Right atrium auricular region (tissue), 2 donors: ENCODE data around the gene EIF2S3. TPM values are rescaled to one million over a fixed set of nuclear protein-coding genes. Genes with fewer than 3 reads are reported as not detected.
"Not testable (repeated sequence)": the region's sequence is repeated elsewhere in the genome, so short reads cannot be mapped to it uniquely, and the experiment has no call there.

Experiments used
- DNase-seq: peaks from one replicate; pipeline ENCODE4 v3.0.0-alpha.2; 2019; ENCODE audit warnings: low spot score
- H3K27ac ChIP-seq, 2 donors: fragments of 200-600 bp; sonication (generic); 1 replicate in 1 of 2; 2 replicates in 1 of 2; pipeline ENCODE4 v1.5.1; 2016 to 2019
- H3K27me3 ChIP-seq, 2 donors: fragments of 200-600 bp; sonication (generic); one replicate each; pipeline versions ENCODE4 v1.5.1 to v1.6.0; 2017 to 2019
- H3K36me3 ChIP-seq: fragments of 200-600 bp; sonication (generic); one replicate; pipeline ENCODE4 v1.5.1; 2016
- H3K4me1 ChIP-seq, 2 donors: fragments of 200-600 bp; sonication (generic); one replicate each; pipeline versions ENCODE4 v1.5.1 to v1.6.0; 2017 to 2019
- H3K4me3 ChIP-seq, 2 donors: fragments of 200-600 bp; sonication (generic); 1 replicate in 1 of 2; 2 replicates in 1 of 2; pipeline ENCODE4 v1.5.1; 2017 to 2019; ENCODE audit warnings: mild to moderate bottlenecking in 1 of 2, moderate library complexity in 1 of 2
- H3K9me3 ChIP-seq, 2 donors: fragments of 200-600 bp; sonication (generic); one replicate each; pipeline ENCODE4 v1.5.1; 2019
- total RNA-seq, 2 donors: library from RNA; depleted of rRNA; stranded (reverse); fragments of >200 nt; gene quantifications; one replicate each; pipeline ENCODE4 v1.1.0, GENCODE V29; 2016
- TF ChIP-seq, protein P1 (sequence below), 2 donors: fragments of 200-600 bp; sonication (generic); IDR thresholded peaks; one replicate each; pipeline ENCODE4 v1.5.1; 2019; ENCODE audit warnings: antibody characterized with exemption in 2 of 2

Gene EIF2S3
- total RNA-seq, 2 donors from 2014 or later: 61.6 to 64.9 TPM

DNA sequence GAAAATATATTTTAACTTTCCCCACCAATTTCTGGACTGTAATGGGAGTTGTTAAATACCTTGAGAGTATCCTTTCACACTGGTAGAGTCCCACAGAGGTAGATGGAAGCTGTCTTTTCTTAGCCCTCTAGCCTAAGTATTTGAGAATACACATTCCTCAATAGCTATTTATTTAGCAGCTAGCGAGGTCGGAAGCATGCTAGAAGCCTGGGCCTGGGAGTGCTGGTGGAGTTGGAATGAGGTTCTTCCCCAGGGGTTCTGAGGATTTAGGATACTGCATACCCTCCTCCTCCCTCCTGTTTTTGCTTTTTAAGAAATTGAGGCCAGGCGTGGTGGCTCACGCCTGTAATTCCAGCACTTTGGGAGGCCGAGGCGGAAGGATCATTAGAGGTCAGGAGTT is 26.8 kb upstream of the EIF2S3 start:
- Histone ChIP-seq H3K36me3 (no peaks in the 10 kb centered on the region), H3K9me3 (peaks cover 0 to 7% of the 10 kb centered on the region in 2 donors), H3K4me3 (no peak overlapping the region), H3K4me1 (no peaks in the 10 kb centered on the region), H3K27me3 (no peaks in the 10 kb centered on the region), H3K27ac (no peak overlapping the region)
- TF ChIP-seq, protein P1, sequence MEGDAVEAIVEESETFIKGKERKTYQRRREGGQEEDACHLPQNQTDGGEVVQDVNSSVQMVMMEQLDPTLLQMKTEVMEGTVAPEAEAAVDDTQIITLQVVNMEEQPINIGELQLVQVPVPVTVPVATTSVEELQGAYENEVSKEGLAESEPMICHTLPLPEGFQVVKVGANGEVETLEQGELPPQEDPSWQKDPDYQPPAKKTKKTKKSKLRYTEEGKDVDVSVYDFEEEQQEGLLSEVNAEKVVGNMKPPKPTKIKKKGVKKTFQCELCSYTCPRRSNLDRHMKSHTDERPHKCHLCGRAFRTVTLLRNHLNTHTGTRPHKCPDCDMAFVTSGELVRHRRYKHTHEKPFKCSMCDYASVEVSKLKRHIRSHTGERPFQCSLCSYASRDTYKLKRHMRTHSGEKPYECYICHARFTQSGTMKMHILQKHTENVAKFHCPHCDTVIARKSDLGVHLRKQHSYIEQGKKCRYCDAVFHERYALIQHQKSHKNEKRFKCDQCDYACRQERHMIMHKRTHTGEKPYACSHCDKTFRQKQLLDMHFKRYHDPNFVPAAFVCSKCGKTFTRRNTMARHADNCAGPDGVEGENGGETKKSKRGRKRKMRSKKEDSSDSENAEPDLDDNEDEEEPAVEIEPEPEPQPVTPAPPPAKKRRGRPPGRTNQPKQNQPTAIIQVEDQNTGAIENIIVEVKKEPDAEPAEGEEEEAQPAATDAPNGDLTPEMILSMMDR (IDR thresholded peaks at IDR 0.05): no peak
- DNase-seq: no peak

DNA sequence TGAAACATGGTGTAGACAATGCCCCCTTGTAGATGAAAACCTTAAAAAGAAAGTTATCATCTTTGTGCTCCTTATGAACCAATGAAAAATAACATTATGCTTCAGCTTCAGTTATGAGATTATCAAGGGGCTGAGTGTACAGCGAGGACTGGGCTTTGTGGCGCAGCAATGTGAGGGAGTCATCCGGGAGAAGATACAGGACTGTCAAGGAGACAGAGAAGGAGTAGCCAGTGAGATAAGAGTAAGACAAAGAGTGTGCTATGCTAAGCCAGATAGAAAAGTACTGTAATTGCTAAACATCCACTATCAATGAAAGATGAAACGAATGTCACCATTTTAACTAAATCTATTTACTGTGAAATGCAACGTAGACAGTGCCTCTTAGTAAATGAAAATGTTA is 24.2 kb upstream of the EIF2S3 start:
- Histone ChIP-seq H3K27me3 (no peaks in the 10 kb centered on the region), H3K27ac (no peak overlapping the region), H3K36me3 (no peaks in the 10 kb centered on the region), H3K9me3 (no peaks in the 10 kb centered on the region), H3K4me1 (no peaks in the 10 kb centered on the region), H3K4me3 (no peak overlapping the region)
- TF ChIP-seq, protein P1 (IDR thresholded peaks at IDR 0.05): no peak
- DNase-seq: no peak

DNA sequence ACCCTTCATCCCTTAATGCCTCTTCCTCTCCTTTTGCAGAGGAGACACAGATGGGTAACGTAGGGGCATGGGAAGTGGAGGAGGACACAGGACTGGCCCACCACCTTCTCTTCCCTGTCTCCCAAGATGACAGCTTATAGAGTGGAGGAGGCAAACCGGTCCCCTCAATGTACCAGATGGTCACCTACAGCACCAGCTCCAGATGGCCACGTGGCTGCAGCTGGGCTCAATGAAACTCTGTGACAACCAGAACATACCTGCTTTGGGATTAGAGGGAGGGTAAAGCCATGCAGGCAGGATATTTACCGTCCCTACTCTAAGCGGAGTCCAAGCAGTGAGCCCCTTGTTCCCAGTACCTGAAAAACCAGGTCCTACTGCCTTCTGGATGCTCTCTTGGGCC is 20.3 kb upstream of the EIF2S3 start:
- no peaks in the 10 kb centered on the region for H3K36me3 ChIP-seq
- H3K4me1 ChIP-seq: no peaks in the 10 kb centered on the region
- no peak for DNase-seq
- no peaks in the 10 kb centered on the region for H3K27me3 ChIP-seq
- no peaks in the 10 kb centered on the region for H3K9me3 ChIP-seq
- no peak overlapping the region for H3K4me3 ChIP-seq
- no peak overlapping the region for H3K27ac ChIP-seq
- TF ChIP-seq, protein P1 (IDR thresholded peaks at IDR 0.05): no peak

DNA sequence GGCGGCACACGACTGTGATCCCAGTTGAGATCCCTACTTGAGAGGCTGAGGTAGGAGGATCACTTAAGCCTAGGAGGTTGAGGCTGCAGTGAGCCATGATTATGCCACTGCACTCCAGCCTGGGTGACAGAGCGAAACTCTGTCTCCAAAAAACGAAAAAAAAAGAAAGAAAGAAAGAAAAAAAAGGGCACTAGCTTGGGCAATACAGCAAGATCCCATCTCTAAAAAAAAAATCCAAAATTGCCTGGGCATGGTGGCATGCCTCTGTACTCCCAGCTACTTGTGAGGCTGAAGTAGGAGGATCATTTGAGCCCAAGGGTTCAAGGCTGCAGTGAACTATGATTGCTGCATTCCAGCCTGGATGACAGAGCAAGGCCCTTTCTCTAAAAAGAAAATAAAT is 17.0 kb upstream of the EIF2S3 start:
- Histone ChIP-seq H3K36me3 (no peaks in the 10 kb centered on the region), H3K27me3 (no peaks in the 10 kb centered on the region), H3K9me3 (no peaks in the 10 kb centered on the region), H3K27ac (no peak overlapping the region), H3K4me3 (no peak overlapping the region), H3K4me1 (no peaks in the 10 kb centered on the region)
- DNase-seq: no peak
- TF ChIP-seq, protein P1 (IDR thresholded peaks at IDR 0.05): no peak

DNA sequence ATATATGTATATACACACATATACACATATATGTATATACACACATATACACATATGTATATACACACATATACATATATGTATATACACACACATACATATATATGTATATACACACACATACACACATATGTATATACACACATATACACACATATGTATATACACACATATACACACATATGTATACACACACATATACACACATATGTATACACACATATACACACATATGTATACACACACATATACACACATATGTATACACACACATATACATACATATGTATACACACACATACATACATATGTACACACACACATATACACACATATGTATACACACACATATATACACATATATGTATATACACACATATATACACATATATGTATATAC is 8.7 kb upstream of the EIF2S3 start:
- not testable (repeated sequence) for H3K4me1 ChIP-seq, H3K27ac ChIP-seq, H3K27me3 ChIP-seq, H3K9me3 ChIP-seq, DNase-seq, H3K4me3 ChIP-seq, H3K36me3 ChIP-seq

DNA sequence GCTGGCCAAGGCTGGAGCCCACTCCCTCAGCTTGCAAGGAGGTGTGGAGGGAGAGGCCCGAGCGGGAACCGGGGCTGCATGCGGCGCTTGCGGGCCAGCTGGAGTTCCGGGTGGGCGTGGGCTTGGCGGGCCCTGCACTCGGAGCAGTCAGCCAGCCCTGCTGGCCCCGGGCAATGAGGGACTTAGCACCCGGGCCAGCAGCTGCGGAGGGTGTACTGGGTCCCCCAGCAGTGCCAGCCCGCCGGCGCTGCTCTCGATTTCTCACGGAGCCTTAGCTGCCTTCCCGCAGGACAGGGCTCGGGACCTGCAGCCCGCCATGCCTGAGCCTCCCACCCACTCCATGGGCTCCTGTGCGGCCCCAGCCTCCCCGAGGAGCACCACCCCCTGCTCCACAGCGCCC is 5.1 kb upstream of the EIF2S3 start:
- H3K4me3 ChIP-seq, H3K27ac ChIP-seq, DNase-seq, H3K4me1 ChIP-seq, H3K27me3 ChIP-seq, H3K9me3 ChIP-seq, H3K36me3 ChIP-seq: not testable (repeated sequence)

DNA sequence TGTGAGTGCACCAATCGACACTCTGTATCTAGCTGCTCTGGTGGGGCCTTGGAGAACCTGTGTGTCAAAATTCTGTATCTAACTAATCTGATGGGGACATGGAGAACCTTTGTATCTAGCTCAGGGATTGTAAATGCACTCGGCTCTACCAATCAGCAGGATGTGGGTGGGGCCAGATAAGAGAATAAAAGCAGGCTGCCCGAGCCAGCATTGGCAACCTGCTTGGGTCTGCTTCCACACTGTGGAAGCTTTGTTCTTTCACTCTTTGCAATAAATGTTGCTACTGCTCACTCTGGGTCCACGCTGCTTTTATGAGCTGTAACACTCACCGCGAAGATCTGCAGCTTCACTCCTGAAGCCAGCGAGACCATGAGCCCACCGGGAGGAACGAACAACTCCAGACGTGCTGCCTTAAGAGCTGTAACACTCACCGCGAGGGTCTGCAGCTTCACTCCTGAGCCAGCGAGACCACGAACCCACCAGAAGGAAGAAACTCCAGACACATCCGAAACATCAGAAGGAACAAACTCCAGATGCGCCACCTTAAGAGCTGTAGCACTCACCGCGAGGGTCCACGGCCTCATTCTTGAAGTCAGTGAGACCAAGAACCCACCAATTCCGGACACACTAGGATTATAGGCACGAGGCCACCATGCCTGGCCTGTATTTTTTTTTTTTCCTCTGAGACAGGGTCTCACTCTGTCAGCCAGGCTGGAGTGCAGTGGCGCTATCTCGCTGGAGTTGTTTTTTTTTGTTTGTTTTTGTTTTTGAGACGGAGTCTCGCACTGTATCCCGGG is 4.0 kb upstream of the EIF2S3 start:
- not testable (repeated sequence) for H3K9me3 ChIP-seq, H3K4me1 ChIP-seq, H3K4me3 ChIP-seq, H3K27me3 ChIP-seq, H3K27ac ChIP-seq, H3K36me3 ChIP-seq
- DNase-seq: peak; percentile 40
